Measurements from ENCODE around the gene PMEPA1.

PMEPA1 gene

DNA sequence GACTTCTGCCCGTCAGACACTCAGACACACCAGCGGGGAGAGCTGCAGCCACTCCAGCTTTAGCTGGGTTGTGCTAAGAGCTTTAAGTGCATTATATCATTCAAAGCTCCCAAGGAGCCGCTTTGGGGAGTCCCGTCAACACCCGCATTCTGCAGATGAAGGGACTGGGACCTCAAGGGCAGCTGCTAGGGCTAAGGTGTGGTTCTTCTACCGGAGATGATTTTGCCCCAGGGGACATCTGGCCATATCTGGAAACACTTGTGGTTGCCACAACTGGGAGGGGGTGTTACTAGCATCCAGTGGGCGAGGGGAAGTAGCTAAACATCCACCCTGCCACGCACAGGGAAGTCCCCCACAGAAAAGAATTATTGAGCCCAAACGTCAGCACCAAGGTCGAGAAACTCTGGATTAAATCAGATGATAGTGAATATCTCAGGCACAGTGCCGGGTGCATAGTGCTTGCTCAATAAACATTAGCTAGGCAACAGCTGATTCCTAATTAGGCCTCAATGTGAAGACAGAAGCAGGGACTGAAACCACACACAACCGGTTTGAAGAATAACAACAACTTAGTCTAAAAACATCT, 29.6 kb downstream of the PMEPA1 start:
- DNase-seq (ENCODE audit: low spot score): no peak

DNA sequence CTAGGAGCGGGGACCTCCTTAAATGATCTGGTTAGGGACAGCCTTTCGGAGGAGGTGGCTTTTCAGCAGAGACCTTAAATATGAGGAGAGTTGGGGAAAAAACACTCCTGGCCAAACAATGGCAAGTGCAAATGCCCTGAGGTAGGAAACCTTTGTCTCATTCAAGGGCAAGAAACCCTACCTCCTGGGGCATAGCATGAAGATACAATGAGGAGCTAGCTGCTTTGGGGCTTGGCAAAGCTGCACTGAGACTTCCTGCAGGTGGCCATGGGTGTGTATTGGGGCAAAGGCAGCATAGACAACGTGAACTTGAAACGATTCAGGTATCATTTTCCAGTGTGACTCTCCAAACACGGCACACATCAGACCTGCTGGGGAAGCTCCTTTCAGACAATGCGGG, 30.7 kb downstream of the PMEPA1 start:
- H3K4me3 ChIP-seq: no peak overlapping the region
- H3K27ac ChIP-seq: no peak overlapping the region
- TF ChIP-seq, protein P1, sequence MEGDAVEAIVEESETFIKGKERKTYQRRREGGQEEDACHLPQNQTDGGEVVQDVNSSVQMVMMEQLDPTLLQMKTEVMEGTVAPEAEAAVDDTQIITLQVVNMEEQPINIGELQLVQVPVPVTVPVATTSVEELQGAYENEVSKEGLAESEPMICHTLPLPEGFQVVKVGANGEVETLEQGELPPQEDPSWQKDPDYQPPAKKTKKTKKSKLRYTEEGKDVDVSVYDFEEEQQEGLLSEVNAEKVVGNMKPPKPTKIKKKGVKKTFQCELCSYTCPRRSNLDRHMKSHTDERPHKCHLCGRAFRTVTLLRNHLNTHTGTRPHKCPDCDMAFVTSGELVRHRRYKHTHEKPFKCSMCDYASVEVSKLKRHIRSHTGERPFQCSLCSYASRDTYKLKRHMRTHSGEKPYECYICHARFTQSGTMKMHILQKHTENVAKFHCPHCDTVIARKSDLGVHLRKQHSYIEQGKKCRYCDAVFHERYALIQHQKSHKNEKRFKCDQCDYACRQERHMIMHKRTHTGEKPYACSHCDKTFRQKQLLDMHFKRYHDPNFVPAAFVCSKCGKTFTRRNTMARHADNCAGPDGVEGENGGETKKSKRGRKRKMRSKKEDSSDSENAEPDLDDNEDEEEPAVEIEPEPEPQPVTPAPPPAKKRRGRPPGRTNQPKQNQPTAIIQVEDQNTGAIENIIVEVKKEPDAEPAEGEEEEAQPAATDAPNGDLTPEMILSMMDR (IDR thresholded peaks at IDR 0.05): no peak
- DNase-seq (ENCODE audit: low spot score): no peak

More for the DNA sequence above, 29.6 kb downstream of the PMEPA1 start:
- no peak overlapping the region for H3K27ac ChIP-seq
- TF ChIP-seq, protein P1 (IDR thresholded peaks at IDR 0.05): no peak
- no peak overlapping the region for H3K4me3 ChIP-seq

DNA sequence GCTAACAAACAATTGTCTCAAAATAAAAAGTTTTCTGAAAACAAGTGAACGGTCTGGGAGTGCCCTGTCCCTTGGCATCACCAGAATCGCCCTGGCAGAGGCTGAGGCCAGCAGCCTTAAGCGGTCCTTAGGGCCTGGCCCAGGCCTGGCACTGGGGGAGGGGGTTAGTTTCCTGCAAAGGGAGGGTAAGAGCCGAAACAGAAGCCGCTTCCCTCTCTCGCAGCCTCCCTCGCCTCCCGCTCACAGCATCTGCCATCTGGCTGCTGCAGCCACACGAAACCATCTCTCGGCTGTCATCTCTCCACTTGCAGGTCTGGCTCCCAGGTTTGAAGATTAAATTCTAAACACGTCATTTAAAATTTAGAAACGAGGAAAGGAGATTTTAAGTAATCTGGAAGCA, 31.5 kb downstream of the PMEPA1 start:
- Histone ChIP-seq H3K27ac (no peak overlapping the region), H3K4me3 (no peak overlapping the region)
- no peak for DNase-seq (ENCODE audit: low spot score)
- TF ChIP-seq, protein P1 (IDR thresholded peaks at IDR 0.05): no peak

DNA sequence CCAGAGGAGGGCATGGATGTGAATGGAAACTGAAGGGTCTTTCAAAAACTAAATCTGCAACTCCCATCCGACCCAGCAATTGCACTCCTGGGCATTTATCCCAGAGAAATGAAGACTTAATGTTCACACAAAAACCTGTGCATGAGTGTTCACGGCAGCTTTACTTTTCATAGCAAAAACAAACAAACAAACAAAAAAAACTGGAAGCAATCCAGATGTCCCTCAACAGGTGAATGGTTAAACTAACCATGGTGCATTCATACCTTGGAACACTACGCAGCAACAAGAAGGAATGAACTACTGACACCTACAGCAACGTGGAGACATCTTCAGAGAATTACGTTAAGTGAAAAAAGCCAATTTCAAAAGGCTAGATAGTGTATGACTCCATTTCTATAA, 32.2 kb downstream of the PMEPA1 start:
- H3K4me3 ChIP-seq: no peak overlapping the region
- TF ChIP-seq, protein P1 (IDR thresholded peaks at IDR 0.05): no peak
- H3K27ac ChIP-seq: no peak overlapping the region
- DNase-seq (ENCODE audit: low spot score): no peak

DNA sequence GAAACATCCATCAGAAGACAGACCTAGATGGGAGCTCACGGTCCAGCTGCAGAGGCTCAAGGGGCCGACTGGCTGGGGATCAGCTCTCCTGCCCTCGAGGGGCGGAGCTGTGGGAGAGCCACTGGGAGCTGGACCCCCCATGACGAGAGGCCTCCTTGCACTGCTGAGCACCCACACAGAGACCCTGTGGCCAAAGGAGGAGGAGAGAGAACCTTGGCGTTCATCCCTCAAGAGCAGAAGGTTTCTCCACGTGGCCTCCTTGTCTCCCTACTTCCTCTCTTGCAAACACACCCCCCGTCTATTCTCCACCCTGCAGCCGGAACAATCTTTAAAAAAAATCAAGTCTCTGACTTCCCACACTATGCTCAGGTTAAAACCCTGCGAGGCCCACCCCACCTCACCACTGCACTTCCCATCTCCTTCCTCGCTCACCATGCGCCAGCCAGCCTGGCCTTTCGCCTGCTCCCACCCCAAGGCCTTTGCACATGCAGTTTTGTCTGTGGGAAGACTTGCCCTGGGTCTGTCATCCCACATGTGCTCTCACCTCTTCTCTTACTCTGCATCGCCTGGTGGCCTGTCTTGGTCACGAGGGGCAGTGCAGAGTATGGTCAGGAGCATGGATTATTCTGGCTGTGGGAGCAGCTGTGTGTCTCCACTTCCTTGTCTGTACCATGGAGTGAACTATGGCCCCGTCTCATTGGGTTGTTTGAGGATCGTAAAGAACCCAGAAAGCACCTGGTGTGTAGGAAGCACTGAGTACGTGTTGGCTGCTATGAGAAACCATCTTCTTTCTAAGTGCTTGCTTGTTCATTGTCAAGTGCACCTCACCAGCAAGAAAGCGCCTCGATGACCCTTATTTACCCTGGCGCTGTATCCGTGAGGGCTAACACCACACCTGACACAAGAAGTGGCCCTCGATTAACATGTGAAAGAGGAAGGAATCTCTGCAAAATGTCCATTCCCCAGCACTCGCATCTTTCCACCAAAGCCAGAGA, 32.9 kb downstream of the PMEPA1 start:
- TF ChIP-seq, protein P1 (IDR thresholded peaks at IDR 0.05): no peak
- no peak for DNase-seq (ENCODE audit: low spot score)
- no peak overlapping the region for H3K4me3 ChIP-seq
- no peak overlapping the region for H3K27ac ChIP-seq

DNA sequence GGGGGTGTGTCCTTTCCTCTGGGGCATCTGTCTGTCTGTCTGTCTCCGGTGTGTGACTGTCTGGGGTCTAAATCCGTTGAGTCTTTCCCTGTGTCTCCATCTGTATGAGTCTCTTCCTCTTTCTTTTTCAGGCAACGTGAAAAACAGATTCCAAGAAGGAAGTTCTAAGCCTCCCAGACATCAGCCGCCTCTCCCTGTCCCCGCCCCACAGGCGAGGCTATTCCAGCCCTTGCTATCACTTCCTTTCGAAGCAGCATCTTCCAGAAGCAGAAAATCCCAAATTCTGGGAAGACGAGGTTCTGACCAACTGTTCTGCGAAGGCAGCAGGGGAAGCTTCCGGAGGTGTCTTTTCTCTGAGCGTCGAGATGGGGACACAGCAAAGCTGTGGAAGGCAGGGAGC, 34.0 kb downstream of the PMEPA1 start:
- H3K4me3 ChIP-seq: no peak overlapping the region
- peak overlapping the region in 1 of 2 donors; percentile 16 for H3K27ac ChIP-seq
- no peak for DNase-seq (ENCODE audit: low spot score)
- TF ChIP-seq, protein P1 (IDR thresholded peaks at IDR 0.05): no peak

Measured in coronary artery (tissue), 2 donors.